Neural cell (in vitro differentiated cells): ENCODE measurements around the gene ACTMAP. TPM values are rescaled to one million over a fixed set of nuclear protein-coding genes. Genes with fewer than 3 reads are reported as not detected.

Source experiments
- H2AFZ ChIP-seq: fragments of 200-600, 300-800 bp; sonication (generic), shearing (Covaris generic); 2 replicates; pipeline ENCODE4 v1.6.0; 2014; ENCODE audit warnings: low read depth, mild to moderate bottlenecking, antibody characterized with exemption, low read length, moderate library complexity
- H3F3A ChIP-seq: fragments of 200-600 bp; shearing (Covaris generic); 2 replicates; pipeline ENCODE4 v1.6.1; 2016; ENCODE audit warnings: mild to moderate bottlenecking, moderate library complexity, mixed read lengths, antibody characterized with exemption, low read length; ENCODE audit not compliant: insufficient read depth, poor library complexity, severe bottlenecking
- H3K27ac ChIP-seq: fragments of 200-600, 300-800 bp; sonication (generic), shearing (Covaris generic); 2 replicates; pipeline ENCODE4 v1.5.1; 2014; ENCODE audit warnings: mild to moderate bottlenecking, low read length, moderate library complexity
- H3K27me3 ChIP-seq: fragments of 300-800, 200-600 bp; sonication (generic), shearing (Covaris generic); 2 replicates; pipeline ENCODE4 v1.6.0; 2014; ENCODE audit warnings: mild to moderate bottlenecking, low read depth, low read length, moderate library complexity; ENCODE audit not compliant: insufficient read depth
- H3K36me3 ChIP-seq: fragments of 300-800, 200-600 bp; sonication (generic), shearing (Covaris generic); 2 replicates; pipeline ENCODE4 v1.5.1; 2014; ENCODE audit warnings: mild to moderate bottlenecking, antibody characterized with exemption, low read length, moderate library complexity; ENCODE audit not compliant: insufficient read depth
- H3K4me2 ChIP-seq: fragments of 300-800, 200-600 bp; sonication (generic), shearing (Covaris generic); 2 replicates; pipeline ENCODE4 v1.6.0; 2014; ENCODE audit warnings: mild to moderate bottlenecking, low read length
- H3K4me3 ChIP-seq: fragments of 300-800, 200-600 bp; sonication (generic), shearing (Covaris generic); 2 replicates; pipeline ENCODE4 v1.5.1; 2014; ENCODE audit warnings: mild to moderate bottlenecking, low read length, moderate library complexity
- H3K79me2 ChIP-seq: fragments of 200-600 bp; shearing (Covaris generic); replicated peaks from 2 replicates; pipeline ENCODE4 v1.6.0; 2014; ENCODE audit warnings: mild to moderate bottlenecking, low read length, moderate library complexity; ENCODE audit not compliant: insufficient read depth
- H3K9ac ChIP-seq: fragments of 300-800, 200-600 bp; sonication (generic), shearing (Covaris generic); 2 replicates; pipeline ENCODE4 v1.6.1; 2016; ENCODE audit warnings: mild to moderate bottlenecking, low read length, mixed read lengths
- H3K9me2 ChIP-seq: fragments of 200-600 bp; shearing (Covaris generic); 2 replicates; pipeline ENCODE4 v1.6.1; 2016; ENCODE audit warnings: mild to moderate bottlenecking, low read length, mixed read lengths; ENCODE audit not compliant: insufficient read depth
- H3K9me3 ChIP-seq: fragments of 200-600, 300-800 bp; sonication (generic), shearing (Covaris generic); 2 replicates; pipeline ENCODE4 v1.6.1; 2016; ENCODE audit warnings: mild to moderate bottlenecking, mixed run types, low read length, moderate library complexity, mixed read lengths
- H4K20me1 ChIP-seq: fragments of 200-600 bp; shearing (Covaris generic); 2 replicates; pipeline ENCODE4 v1.6.1; 2016; ENCODE audit warnings: mild to moderate bottlenecking, mixed run types; ENCODE audit not compliant: insufficient read depth
- EP300 ChIP-seq: fragments of 450-650 bp; conservative IDR thresholded peaks from 2 replicates; pipeline ENCODE4 v1.6.1; 2014; ENCODE audit warnings: antibody characterized with exemption, mild to moderate bottlenecking, moderate library complexity; ENCODE audit not compliant: poor library complexity, severe bottlenecking
- EZH2 ChIP-seq: fragments of 200-600, 300-800 bp; shearing (Covaris generic), sonication (generic); IDR thresholded peaks from 2 replicates; pipeline ENCODE4 v1.6.1; 2014; ENCODE audit warnings: antibody characterized with exemption, low read length, borderline replicate concordance, mild to moderate bottlenecking; ENCODE audit not compliant: insufficient read depth, poor library complexity, severe bottlenecking
- MXI1 ChIP-seq: fragments of 450-650 bp; conservative IDR thresholded peaks from 2 replicates; pipeline ENCODE4 v1.6.1; 2014; ENCODE audit warnings: antibody characterized with exemption, mild to moderate bottlenecking; ENCODE audit not compliant: poor library complexity, severe bottlenecking
- POLR2AphosphoS5 ChIP-seq: IDR thresholded peaks from 2 replicates; pipeline ENCODE4 v1.6.1; 2012
- RAD21 ChIP-seq: fragments of 450-650 bp; conservative IDR thresholded peaks from 2 replicates; pipeline ENCODE4 v1.6.1; 2014; ENCODE audit warnings: antibody characterized with exemption, mild to moderate bottlenecking, moderate library complexity
- SMC3 ChIP-seq: fragments of 450-650 bp; conservative IDR thresholded peaks from 2 replicates; pipeline ENCODE4 v1.6.1; 2014; ENCODE audit warnings: antibody characterized with exemption, mild to moderate bottlenecking, moderate library complexity; ENCODE audit not compliant: poor library complexity
- TAF1 ChIP-seq: IDR thresholded peaks from 2 replicates; pipeline ENCODE4 v1.6.1; 2012; ENCODE audit warnings: low read depth
- polyA plus RNA-seq: library from polyadenylated mRNA; depleted of rRNA; stranded (reverse); fragments of >200 nt; gene quantifications from 2 replicates; pipeline ENCODE4 v1.2.3, GENCODE V29; 2014
- TF ChIP-seq, protein P1 (sequence below): fragments of 450-650 bp; IDR thresholded peaks from 2 replicates; pipeline ENCODE4 v1.5.1; 2014; ENCODE audit warnings: antibody characterized with exemption, mild to moderate bottlenecking, moderate library complexity; ENCODE audit not compliant: poor library complexity, severe bottlenecking
- TF ChIP-seq, protein P2 (sequence below): IDR thresholded peaks from 2 replicates; pipeline ENCODE4 v1.6.1; 2012; ENCODE audit warnings: borderline replicate concordance

The ACTMAP gene
- polyA plus RNA-seq, 1 donor from 2014 or later, result not detected

DNA sequence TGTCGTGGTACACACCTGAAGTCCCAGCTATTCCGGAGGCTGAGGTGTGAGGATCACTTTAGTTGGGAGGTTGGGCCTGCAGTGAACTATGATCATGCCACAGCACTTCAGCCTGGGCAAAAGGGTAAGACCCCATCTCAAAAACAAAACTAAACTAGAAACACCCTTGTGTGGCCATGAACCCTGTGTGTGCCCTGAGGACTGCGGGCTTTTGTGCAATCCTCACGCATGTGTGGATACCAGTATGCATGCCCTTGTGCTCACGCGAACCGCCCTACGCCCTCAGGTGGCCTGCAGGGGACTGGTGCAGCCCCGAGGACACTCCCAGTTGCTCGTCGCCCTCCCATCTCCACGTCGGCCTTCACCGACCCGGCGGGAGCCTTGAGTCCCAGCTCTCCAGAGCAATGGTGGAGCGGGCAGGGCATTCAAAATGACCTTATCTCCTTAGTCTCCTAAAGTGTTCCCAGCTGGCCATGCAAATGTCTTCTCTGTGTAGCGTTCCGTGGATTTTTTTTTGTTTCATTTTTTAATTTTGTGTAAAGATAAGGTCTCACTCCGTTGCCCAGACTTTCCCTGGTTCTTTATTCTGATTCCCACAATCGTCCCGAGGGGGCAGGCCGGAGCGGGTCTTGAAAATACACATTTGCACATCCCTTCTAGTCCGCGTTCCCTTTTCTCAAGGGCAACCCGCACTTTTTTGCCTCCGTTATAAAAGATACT, 47.8 kb upstream of the ACTMAP start:
- peak overlapping the region; percentile 42 for H2AFZ ChIP-seq
- no peak for TF ChIP-seq MXI1
- peak; percentile 51 for TF ChIP-seq RAD21
- TF ChIP-seq TAF1, result no peak
- TF ChIP-seq SMC3, result peak; percentile 46
- TF ChIP-seq, protein P1, sequence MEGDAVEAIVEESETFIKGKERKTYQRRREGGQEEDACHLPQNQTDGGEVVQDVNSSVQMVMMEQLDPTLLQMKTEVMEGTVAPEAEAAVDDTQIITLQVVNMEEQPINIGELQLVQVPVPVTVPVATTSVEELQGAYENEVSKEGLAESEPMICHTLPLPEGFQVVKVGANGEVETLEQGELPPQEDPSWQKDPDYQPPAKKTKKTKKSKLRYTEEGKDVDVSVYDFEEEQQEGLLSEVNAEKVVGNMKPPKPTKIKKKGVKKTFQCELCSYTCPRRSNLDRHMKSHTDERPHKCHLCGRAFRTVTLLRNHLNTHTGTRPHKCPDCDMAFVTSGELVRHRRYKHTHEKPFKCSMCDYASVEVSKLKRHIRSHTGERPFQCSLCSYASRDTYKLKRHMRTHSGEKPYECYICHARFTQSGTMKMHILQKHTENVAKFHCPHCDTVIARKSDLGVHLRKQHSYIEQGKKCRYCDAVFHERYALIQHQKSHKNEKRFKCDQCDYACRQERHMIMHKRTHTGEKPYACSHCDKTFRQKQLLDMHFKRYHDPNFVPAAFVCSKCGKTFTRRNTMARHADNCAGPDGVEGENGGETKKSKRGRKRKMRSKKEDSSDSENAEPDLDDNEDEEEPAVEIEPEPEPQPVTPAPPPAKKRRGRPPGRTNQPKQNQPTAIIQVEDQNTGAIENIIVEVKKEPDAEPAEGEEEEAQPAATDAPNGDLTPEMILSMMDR, result peak; percentile 72
- no peak for TF ChIP-seq EP300

DNA sequence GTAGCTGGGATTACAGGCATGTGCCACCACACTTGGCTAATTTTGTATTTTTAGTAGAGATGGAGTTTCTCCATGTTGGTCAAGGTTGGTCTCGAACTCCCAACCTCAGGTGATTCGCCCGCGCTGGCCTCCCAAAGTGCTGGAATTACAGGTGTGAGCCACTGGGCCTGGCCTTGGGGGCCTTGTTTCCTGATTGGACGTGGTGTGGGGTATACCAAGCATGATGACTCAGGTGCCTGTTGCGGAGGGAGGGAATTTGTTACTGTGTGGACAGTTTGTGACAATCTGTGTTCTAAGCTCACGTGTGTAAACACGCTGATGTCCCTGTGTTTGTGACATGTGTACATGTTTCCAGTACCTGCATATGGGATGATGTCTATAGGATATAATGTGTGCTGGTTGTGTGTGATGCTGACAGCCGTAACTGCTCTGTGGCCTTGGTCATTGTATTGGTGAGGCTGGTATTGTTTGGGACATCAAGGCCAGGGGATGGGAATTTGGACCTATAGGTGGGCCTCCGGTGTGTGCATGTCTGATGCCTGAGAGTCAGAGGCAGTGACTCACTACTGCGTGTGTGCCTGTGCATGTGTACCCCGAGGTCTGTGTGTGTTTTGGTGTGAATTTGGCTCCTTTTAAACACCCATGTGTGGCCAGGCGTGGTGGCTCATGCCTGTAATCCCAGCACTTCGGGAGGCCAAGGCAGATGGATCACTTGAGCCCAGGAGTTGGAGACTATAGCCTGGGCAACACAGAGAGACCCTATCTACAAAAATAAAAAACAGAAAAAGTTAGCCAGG, 47.1 kb upstream of the ACTMAP start:
- H3K9ac ChIP-seq, result peak overlapping the region; percentile 69
- H2AFZ ChIP-seq, result no peak overlapping the region
- no peaks in the 10 kb centered on the region for H3K9me2 ChIP-seq
- H3K27ac ChIP-seq, result peak overlapping the region; percentile 86
- no peaks in the 10 kb centered on the region for H3F3A ChIP-seq
- peaks cover 30% of the 10 kb centered on the region for H3K79me2 ChIP-seq
- H3K4me2 ChIP-seq, result no peak overlapping the region
- H3K27me3 ChIP-seq, result no peaks in the 10 kb centered on the region
- no peaks in the 10 kb centered on the region for H3K9me3 ChIP-seq
- H3K4me3 ChIP-seq, result no peak overlapping the region
- H3K36me3 ChIP-seq, result no peaks in the 10 kb centered on the region
- peaks cover 2% of the 10 kb centered on the region for H4K20me1 ChIP-seq
- TF ChIP-seq EZH2 (no peak), RAD21 (no peak), TAF1 (no peak), POLR2AphosphoS5 (no peak), EP300 (no peak), MXI1 (no peak), SMC3 (no peak)
- TF ChIP-seq, protein P1, result no peak
- TF ChIP-seq, protein P2, sequence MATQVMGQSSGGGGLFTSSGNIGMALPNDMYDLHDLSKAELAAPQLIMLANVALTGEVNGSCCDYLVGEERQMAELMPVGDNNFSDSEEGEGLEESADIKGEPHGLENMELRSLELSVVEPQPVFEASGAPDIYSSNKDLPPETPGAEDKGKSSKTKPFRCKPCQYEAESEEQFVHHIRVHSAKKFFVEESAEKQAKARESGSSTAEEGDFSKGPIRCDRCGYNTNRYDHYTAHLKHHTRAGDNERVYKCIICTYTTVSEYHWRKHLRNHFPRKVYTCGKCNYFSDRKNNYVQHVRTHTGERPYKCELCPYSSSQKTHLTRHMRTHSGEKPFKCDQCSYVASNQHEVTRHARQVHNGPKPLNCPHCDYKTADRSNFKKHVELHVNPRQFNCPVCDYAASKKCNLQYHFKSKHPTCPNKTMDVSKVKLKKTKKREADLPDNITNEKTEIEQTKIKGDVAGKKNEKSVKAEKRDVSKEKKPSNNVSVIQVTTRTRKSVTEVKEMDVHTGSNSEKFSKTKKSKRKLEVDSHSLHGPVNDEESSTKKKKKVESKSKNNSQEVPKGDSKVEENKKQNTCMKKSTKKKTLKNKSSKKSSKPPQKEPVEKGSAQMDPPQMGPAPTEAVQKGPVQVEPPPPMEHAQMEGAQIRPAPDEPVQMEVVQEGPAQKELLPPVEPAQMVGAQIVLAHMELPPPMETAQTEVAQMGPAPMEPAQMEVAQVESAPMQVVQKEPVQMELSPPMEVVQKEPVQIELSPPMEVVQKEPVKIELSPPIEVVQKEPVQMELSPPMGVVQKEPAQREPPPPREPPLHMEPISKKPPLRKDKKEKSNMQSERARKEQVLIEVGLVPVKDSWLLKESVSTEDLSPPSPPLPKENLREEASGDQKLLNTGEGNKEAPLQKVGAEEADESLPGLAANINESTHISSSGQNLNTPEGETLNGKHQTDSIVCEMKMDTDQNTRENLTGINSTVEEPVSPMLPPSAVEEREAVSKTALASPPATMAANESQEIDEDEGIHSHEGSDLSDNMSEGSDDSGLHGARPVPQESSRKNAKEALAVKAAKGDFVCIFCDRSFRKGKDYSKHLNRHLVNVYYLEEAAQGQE, result no peak

More for the DNA sequence above, 47.8 kb upstream of the ACTMAP start:
- H3K36me3 ChIP-seq, result no peaks in the 10 kb centered on the region
- H3K9me3 ChIP-seq, result no peaks in the 10 kb centered on the region
- H3K9me2 ChIP-seq, result no peaks in the 10 kb centered on the region
- peaks cover 38% of the 10 kb centered on the region for H3K79me2 ChIP-seq
- no peaks in the 10 kb centered on the region for H3F3A ChIP-seq
- peak overlapping the region; percentile 86 for H3K27ac ChIP-seq
- H3K4me3 ChIP-seq, result peak overlapping the region; percentile 92
- peak overlapping the region; percentile 69 for H3K9ac ChIP-seq
- peaks cover 10% of the 10 kb centered on the region for H4K20me1 ChIP-seq
- peak overlapping the region; percentile 22 for H3K4me2 ChIP-seq
- H3K27me3 ChIP-seq, result no peaks in the 10 kb centered on the region
